PC-3 (cell line): ENCODE measurements around the gene SSNA1. TPM values are rescaled to one million over a fixed set of nuclear protein-coding genes. Genes with fewer than 3 reads are reported as not detected.

ENCODE experiments used
- ATAC-seq: fragments of 200-7000 bp; cut with Tn5 transposase; 2 replicates; pipeline ENCODE4 v1.9.1; 2020; ENCODE audit warnings: mild to moderate bottlenecking, moderate library complexity
- BruUV-seq: library from RNA; stranded (reverse); fragments of 400-500 nt; replicated peaks from 2 replicates; lab custom pipeline; 2021; lab: Mats Ljungman, UMichigan
- CTCF ChIA-PET: fragments of 300-600 bp; sonication (Branson Sonifier 250); formaldehyde crosslinking; loops from one replicate; lab custom pipeline; 2022; ENCODE audit warnings: antibody characterized with exemption; lab: Charles Lee
- POLR2A ChIA-PET: fragments of 300-600 bp; sonication (Branson Sonifier 250); formaldehyde crosslinking; loops from one replicate; lab custom pipeline; 2022; ENCODE audit warnings: antibody characterized with exemption; ENCODE audit not compliant: unreplicated experiment; lab: Charles Lee
- DNase-seq: peaks from one replicate; pipeline ENCODE4 v3.0.0-alpha.2; 2015
- H2AFZ ChIP-seq: fragments of 300-600 bp; sonication (generic); 2 replicates; pipeline ENCODE4 v1.6.0; 2016; ENCODE audit warnings: antibody characterized with exemption, low read length
- H3F3A ChIP-seq: fragments of 300-600 bp; sonication (generic); one replicate; pipeline ENCODE4 v1.6.0; 2017; ENCODE audit warnings: antibody characterized with exemption, low read length, control low read depth, mild to moderate bottlenecking; ENCODE audit not compliant: unreplicated experiment
- H3K27ac ChIP-seq: fragments of 300-600 bp; sonication (generic); 2 replicates; pipeline ENCODE4 v1.5.1; 2016; ENCODE audit warnings: mild to moderate bottlenecking, low read length
- H3K27me3 ChIP-seq: fragments of 300-600 bp; sonication (generic); 2 replicates; pipeline ENCODE4 v1.6.1; 2016; ENCODE audit warnings: low read length, mixed read lengths
- H3K36me3 ChIP-seq: fragments of 300-600 bp; sonication (generic); 2 replicates; pipeline ENCODE4 v1.6.1; 2016; ENCODE audit warnings: low read depth, mixed run types, low read length, mixed read lengths
- H3K4me1 ChIP-seq: fragments of 300-600 bp; sonication (generic); 2 replicates; pipeline ENCODE4 v1.5.1; 2016; ENCODE audit warnings: low read length; ENCODE audit not compliant: insufficient read depth
- H3K4me2 ChIP-seq: fragments of 300-600 bp; sonication (generic); 2 replicates; pipeline ENCODE4 v1.6.0; 2016; ENCODE audit warnings: low read length
- H3K4me3 ChIP-seq: fragments of 300-600 bp; sonication (generic); 2 replicates; pipeline ENCODE4 v1.5.1; 2016; ENCODE audit warnings: mild to moderate bottlenecking, low read length, mixed read lengths
- H3K79me2 ChIP-seq: fragments of 300-600 bp; sonication (generic); 2 replicates; pipeline ENCODE4 v1.6.1; 2017; ENCODE audit warnings: low read length, mixed read lengths
- H3K9ac ChIP-seq: fragments of 300-600 bp; sonication (generic); 2 replicates; pipeline ENCODE4 v1.6.0; 2016; ENCODE audit warnings: mild to moderate bottlenecking, low read length
- H3K9me2 ChIP-seq: fragments of 300-600 bp; sonication (generic); replicated peaks from 2 replicates; pipeline ENCODE4 v1.6.1; 2016; ENCODE audit warnings: mixed run types, low read length, mixed read lengths
- H3K9me3 ChIP-seq: fragments of 300-600 bp; sonication (generic); 2 replicates; pipeline ENCODE4 v1.6.1; 2016; ENCODE audit warnings: low read length, mixed read lengths
- H4K20me1 ChIP-seq: fragments of 300-600 bp; sonication (generic); 2 replicates; pipeline ENCODE4 v1.6.1; 2016; ENCODE audit warnings: low read length, mixed read lengths
- CTCF ChIP-seq: fragments of 300-600 bp; sonication (generic); conservative IDR thresholded peaks from 2 replicates; pipeline ENCODE4 v1.5.1; 2017; ENCODE audit warnings: antibody characterized with exemption, low read depth, mild to moderate bottlenecking, low read length
- EZH2 ChIP-seq: fragments of 300-600 bp; sonication (generic); IDR thresholded peaks from one replicate; pipeline ENCODE4 v1.6.1; 2017; ENCODE audit warnings: antibody characterized with exemption, mild to moderate bottlenecking, low read length; ENCODE audit not compliant: unreplicated experiment
- EZH2phosphoT487 ChIP-seq: fragments of 300-600 bp; sonication (generic); IDR thresholded peaks from 2 replicates; pipeline ENCODE4 v1.6.1; 2018; ENCODE audit warnings: mild to moderate bottlenecking, antibody characterized with exemption, low read length, borderline replicate concordance
- intact Hi-C: fragments of 100-400 bp; cut with micrococcal nuclease; formaldehyde crosslinking; loops from 2 replicates; pipeline ENCODE4 v1.9.0; 2023
- total RNA-seq: library from RNA; depleted of rRNA; stranded (reverse); fragments of >200 nt; gene quantifications from 2 replicates; pipeline ENCODE4 v1.2.3, GENCODE V29; 2014

SSNA1 gene
- total RNA-seq, 1 experiment from 2014 or later: 123 TPM

DNA sequence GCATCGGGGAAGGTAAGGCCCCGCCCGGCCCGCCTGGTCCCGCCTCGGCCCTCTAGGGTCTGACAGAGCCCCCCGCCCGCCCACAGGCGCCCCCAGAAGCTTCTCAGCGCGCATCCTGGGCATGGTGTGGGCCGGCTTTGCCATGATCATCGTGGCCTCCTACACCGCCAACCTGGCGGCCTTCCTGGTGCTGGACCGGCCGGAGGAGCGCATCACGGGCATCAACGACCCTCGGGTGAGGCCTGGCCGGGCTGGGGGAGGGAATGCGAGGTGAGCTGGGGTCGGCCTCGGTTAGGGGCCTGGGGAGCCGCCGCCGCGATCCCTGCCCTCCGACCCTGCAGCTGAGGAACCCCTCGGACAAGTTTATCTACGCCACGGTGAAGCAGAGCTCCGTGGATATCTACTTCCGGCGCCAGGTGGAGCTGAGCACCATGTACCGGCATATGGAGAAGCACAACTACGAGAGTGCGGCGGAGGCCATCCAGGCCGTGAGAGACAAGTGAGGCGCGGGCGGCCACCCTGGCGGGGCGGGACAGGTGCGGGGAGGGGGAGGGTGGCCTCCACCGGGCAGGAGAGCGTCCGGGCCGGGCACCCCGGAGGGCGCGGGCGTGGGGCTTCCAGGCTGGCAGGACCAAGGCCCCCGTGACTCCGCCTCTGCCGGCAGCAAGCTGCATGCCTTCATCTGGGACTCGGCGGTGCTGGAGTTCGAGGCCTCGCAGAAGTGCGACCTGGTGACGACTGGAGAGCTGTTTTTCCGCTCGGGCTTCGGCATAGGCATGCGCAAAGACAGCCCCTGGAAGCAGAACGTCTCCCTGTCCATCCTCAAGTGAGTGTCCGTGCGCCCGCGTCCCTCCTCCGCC lies 25.7 kb upstream of the SSNA1 start:
- Histone ChIP-seq H3K4me1 (no peaks in the 10 kb centered on the region; the same call in 1 of the 2 replicates), H3K79me2 (no peaks in the 10 kb centered on the region), H3K36me3 (no peaks in the 10 kb centered on the region), H3K9me2 (no peaks in the 10 kb centered on the region), H3K9ac (no peak overlapping the region), H3K27me3 (peaks cover 25% of the 10 kb centered on the region), H2AFZ (no peak overlapping the region), H3F3A (no peaks in the 10 kb centered on the region), H4K20me1 (no peaks in the 10 kb centered on the region), H3K4me2 (no peak overlapping the region), H3K4me3 (no peak overlapping the region), H3K27ac (no peak overlapping the region), H3K9me3 (no peaks in the 10 kb centered on the region)
- BruUV-seq: no TSS peak
- POLR2A ChIA-PET: no interaction called here
- intact Hi-C loops: no loop called here
- CTCF ChIA-PET: no interaction called here
- TF ChIP-seq EZH2phosphoT487: no peak
- TF ChIP-seq CTCF: no peak
- no peak for TF ChIP-seq EZH2
- ATAC-seq: no peak
- no peak for DNase-seq

DNA sequence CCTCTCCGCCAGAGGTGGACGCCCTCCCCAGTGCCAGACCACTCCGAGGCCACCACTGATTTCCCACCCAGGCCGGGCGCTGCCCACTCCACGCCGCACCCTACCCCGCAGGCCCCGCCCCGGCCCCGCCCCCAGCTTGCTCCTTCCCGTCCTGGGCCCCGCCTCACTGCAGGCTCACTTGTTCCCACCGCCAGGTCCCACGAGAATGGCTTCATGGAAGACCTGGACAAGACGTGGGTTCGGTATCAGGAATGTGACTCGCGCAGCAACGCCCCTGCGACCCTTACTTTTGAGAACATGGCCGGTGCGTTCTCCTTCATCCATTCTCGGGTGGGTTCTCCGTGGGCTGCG lies 25.1 kb upstream of the SSNA1 start:
- no peaks in the 10 kb centered on the region for H4K20me1 ChIP-seq
- intact Hi-C loops: no loop called here
- no peak overlapping the region for H2AFZ ChIP-seq
- no peak overlapping the region for H3K9ac ChIP-seq
- H3K9me2 ChIP-seq: no peaks in the 10 kb centered on the region
- H3K27ac ChIP-seq: no peak overlapping the region
- H3K4me3 ChIP-seq: no peak overlapping the region
- no peaks in the 10 kb centered on the region for H3K79me2 ChIP-seq
- H3F3A ChIP-seq: no peaks in the 10 kb centered on the region
- no TSS peak for BruUV-seq
- ATAC-seq (no peak), DNase-seq (no peak)
- no peak overlapping the region for H3K4me2 ChIP-seq
- POLR2A ChIA-PET: no interaction called here
- CTCF ChIA-PET: no interaction called here
- no peak for TF ChIP-seq EZH2phosphoT487
- TF ChIP-seq EZH2: no peak
- no peak for TF ChIP-seq CTCF
- peaks cover 24% of the 10 kb centered on the region for H3K27me3 ChIP-seq
- no peaks in the 10 kb centered on the region for H3K9me3 ChIP-seq
- no peaks in the 10 kb centered on the region for H3K36me3 ChIP-seq
- no peaks in the 10 kb centered on the region; the same call in 1 of the 2 replicates for H3K4me1 ChIP-seq

GRCh38 chr9:137163805-137164204 lies 24.7 kb upstream of the SSNA1 start:
- Histone ChIP-seq H3K9ac (no peak overlapping the region), H3K9me3 (no peaks in the 10 kb centered on the region), H3K27ac (no peak overlapping the region), H4K20me1 (no peaks in the 10 kb centered on the region), H3K79me2 (no peaks in the 10 kb centered on the region), H3K27me3 (peaks cover 20% of the 10 kb centered on the region), H3K4me3 (no peak overlapping the region), H3K36me3 (no peaks in the 10 kb centered on the region), H3K4me1 (no peaks in the 10 kb centered on the region; the same call in 1 of the 2 replicates), H2AFZ (no peak overlapping the region), H3K4me2 (no peak overlapping the region), H3F3A (no peaks in the 10 kb centered on the region), H3K9me2 (no peaks in the 10 kb centered on the region)
- intact Hi-C loops: no loop called here
- DNase-seq (no peak), ATAC-seq (no peak)
- BruUV-seq: no TSS peak
- ChIA-PET POLR2A (no interaction called here), CTCF (no interaction called here)
- TF ChIP-seq EZH2phosphoT487: no peak
- no peak for TF ChIP-seq EZH2
- no peak for TF ChIP-seq CTCF
